ENCODE measurements around the gene TRIM61.
A peak's percentile ranks its signal among the peaks of the same experiment; 100 is the strongest.
"Not testable (repeated sequence)": the region's sequence is repeated elsewhere in the genome, so short reads cannot be mapped to it uniquely, and the experiment has no call there.

Gene TRIM61

DNA sequence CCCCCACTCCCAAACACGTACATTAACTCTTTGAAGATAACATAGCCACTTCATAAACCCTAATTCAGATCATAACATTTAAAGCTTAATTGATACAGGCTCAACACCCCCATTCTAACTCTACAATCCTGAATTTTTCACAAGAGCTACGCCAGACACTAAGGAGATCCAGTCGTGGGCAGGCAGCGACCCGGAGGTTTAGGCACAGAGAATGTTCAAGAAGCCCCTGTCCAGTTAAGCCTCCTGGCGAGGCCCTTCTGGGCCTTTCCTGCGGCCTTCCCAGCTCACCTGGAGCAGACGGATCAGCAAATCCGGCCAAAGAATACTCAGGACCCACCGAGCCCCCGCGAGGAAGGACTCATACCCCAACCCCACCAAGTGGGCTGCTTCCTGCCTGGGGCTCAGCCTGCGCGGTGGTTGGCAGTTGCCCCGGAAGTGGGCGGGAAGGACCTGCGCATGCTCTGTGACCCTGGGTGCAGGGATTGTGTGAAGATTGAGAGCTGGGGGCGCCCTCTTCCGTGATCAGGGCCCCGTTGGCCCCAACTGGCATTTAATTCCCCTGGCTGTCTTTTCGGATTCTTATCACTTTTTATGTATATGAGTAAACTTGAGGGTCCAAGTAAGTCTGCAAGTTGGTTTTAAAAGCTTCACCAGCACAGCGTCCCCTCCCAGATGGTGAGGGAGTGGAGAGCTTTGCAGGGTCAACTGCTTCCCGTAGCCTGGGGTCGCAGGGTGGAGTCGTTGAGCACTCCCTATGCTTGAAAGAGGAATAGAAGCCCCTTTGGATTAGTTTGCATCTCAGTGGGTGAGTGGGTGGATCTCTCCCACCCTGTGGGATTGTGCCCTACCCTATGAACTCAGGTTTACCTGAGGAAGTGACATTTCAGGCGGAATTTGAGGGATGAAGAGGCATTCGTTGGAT, at the start of gene TRIM61:
TRIM61 (minus strand) TSS at position 415 of the 922 bp plus-strand sequence. CDS start 7,655 bp downstream, outside the sequence.
- TF ChIP-seq, protein P1, sequence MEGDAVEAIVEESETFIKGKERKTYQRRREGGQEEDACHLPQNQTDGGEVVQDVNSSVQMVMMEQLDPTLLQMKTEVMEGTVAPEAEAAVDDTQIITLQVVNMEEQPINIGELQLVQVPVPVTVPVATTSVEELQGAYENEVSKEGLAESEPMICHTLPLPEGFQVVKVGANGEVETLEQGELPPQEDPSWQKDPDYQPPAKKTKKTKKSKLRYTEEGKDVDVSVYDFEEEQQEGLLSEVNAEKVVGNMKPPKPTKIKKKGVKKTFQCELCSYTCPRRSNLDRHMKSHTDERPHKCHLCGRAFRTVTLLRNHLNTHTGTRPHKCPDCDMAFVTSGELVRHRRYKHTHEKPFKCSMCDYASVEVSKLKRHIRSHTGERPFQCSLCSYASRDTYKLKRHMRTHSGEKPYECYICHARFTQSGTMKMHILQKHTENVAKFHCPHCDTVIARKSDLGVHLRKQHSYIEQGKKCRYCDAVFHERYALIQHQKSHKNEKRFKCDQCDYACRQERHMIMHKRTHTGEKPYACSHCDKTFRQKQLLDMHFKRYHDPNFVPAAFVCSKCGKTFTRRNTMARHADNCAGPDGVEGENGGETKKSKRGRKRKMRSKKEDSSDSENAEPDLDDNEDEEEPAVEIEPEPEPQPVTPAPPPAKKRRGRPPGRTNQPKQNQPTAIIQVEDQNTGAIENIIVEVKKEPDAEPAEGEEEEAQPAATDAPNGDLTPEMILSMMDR (IDR thresholded peaks at IDR 0.05; ENCODE audit: low read depth, low read length, missing control alignments) = no peak
- DNase-seq = peak; percentile 34
- Histone ChIP-seq H3K4me3 (ENCODE audit: low read depth, low read length) (peak within 1 kb of the TSS; percentile 64), H3K27me3 (replicated peaks) (no peaks in the 10 kb centered on the region), H3K36me3 (replicated peaks) (no peaks in the 10 kb centered on the region), H3K27ac (no peak within 1 kb of the TSS)
- in situ Hi-C loops (cut with HindIII; ENCODE audit: low pct_ligation_motif_present, low sequenced_read_pairs) = no loop called here

DNA sequence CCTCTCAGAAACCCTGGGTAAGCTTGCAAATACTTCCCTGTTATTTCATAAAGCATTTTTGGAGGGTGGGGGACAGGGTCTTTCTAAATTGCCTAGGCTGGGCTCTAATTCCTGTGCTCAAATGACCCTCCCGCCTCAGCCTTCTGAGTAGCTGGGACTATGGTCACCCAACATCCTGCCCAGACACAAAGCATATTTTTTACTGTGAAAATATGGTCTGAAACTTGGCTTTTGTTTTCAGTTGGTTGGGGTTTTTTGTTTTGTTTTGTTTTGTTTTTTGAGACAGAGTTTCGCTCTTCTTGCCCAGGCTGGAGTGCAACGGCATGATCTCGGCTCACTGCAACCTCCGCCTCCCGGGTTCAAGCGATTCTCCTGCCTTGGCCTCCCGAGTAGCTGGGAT, 48.3 kb upstream of the TRIM61 start:
- DNase-seq; H3K27ac ChIP-seq; H3K4me3 ChIP-seq (ENCODE audit: low read depth, low read length); H3K27me3 ChIP-seq (replicated peaks); in situ Hi-C loops (cut with HindIII; ENCODE audit: low pct_ligation_motif_present, low sequenced_read_pairs); H3K36me3 ChIP-seq (replicated peaks): not testable (repeated sequence)

DNA sequence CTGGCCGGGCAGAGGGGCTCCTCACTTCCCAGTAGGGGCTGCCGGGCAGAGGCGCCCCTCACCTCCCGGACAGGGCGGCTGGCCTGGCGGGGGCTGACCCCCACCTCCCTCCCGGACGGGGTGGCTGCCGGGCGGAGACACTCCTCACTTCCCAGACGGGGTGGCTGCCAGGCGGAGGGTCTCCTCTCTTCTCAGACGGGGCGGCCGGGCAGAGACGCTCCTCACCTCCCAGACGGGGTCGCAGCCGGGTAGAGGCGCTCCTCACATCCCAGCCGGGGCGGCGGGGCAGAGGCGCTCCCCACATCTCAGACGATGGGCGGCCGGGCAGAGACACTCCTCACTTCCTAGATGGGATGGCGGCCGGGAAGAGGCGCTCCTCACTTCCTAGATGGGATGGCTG, 42.5 kb upstream of the TRIM61 start:
- H3K4me3 ChIP-seq (ENCODE audit: low read depth, low read length); H3K36me3 ChIP-seq (replicated peaks); DNase-seq; in situ Hi-C loops (cut with HindIII; ENCODE audit: low pct_ligation_motif_present, low sequenced_read_pairs); H3K27ac ChIP-seq; H3K27me3 ChIP-seq (replicated peaks): not testable (repeated sequence)

DNA sequence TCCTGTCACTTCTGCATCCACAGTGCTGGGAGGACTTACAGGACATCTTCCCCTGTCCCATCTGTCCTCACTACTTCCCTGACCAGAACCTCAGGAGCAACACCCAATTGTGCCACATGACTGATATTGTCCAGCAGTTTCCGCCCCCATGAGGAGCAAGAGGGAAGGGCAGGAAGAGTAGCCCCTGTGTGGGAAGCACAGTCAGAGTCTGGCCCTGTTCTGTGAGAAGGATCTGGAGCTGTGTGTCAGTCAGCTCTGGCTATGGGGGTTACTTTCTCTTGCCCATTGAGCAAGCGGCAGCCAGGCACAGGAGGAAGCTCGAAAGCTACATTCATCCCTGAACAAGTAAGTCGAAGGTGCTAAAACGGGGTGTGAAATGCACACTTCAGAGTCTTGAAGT, 39.5 kb upstream of the TRIM61 start:
- no peak overlapping the region for H3K27ac ChIP-seq
- H3K36me3 ChIP-seq (replicated peaks) = no peaks in the 10 kb centered on the region
- H3K4me3 ChIP-seq (ENCODE audit: low read depth, low read length) = no peak overlapping the region
- H3K27me3 ChIP-seq (replicated peaks) = no peaks in the 10 kb centered on the region
- no peak for DNase-seq
- in situ Hi-C loops (cut with HindIII; ENCODE audit: low pct_ligation_motif_present, low sequenced_read_pairs) = no loop called here
- TF ChIP-seq, protein P1 (IDR thresholded peaks at IDR 0.05; ENCODE audit: low read depth, low read length, missing control alignments) = peak; percentile 42

DNA sequence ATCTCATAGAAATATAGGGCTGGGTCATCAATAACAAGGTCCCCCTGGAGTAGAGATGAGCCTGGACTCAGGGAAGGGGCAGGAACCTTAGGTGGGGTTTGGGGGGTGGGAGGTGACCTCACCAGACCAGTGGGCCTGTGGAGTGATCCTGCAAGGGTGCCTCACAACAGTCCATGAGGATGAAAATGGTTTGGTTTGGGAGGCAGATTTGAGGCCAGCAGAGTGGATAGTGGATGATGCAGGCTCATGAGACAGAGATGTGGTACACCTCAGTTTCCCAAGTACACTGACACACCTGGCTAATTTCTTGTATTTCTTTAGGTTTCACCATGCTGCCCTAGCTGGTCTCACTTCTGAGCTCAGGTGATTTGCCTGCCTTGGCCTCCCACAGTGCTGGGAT, 36.2 kb upstream of the TRIM61 start:
- no peaks in the 10 kb centered on the region for H3K27me3 ChIP-seq (replicated peaks)
- no peak overlapping the region for H3K4me3 ChIP-seq (ENCODE audit: low read depth, low read length)
- no peak for DNase-seq
- TF ChIP-seq, protein P1 (IDR thresholded peaks at IDR 0.05; ENCODE audit: low read depth, low read length, missing control alignments) = no peak
- no peak overlapping the region for H3K27ac ChIP-seq
- H3K36me3 ChIP-seq (replicated peaks) = no peaks in the 10 kb centered on the region
- in situ Hi-C loops (cut with HindIII; ENCODE audit: low pct_ligation_motif_present, low sequenced_read_pairs) = no loop called here

DNA sequence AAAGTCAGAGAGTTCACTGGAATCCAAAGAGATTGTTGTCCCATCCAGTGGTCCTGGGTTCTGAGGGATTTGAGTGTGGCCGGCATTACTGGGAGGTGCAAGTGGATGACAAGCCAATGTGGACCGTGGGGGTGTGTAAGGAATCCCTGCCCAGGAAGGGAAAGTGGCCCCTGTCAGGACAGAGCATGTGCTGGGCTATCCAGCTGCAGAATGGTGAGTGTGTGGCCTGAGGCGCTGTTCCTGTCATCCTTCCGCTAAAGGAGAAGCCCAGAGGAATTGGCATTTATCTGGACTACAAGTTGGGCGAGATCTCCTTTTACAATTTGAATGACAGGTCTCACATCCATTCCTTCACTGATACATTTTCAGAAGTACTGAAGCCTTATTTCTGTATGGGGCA, 33.9 kb upstream of the TRIM61 start:
- no peak overlapping the region for H3K4me3 ChIP-seq (ENCODE audit: low read depth, low read length)
- H3K36me3 ChIP-seq (replicated peaks) = no peaks in the 10 kb centered on the region
- in situ Hi-C loops (cut with HindIII; ENCODE audit: low pct_ligation_motif_present, low sequenced_read_pairs) = no loop called here
- no peaks in the 10 kb centered on the region for H3K27me3 ChIP-seq (replicated peaks)
- DNase-seq = no peak
- no peak overlapping the region for H3K27ac ChIP-seq
- TF ChIP-seq, protein P1 (IDR thresholded peaks at IDR 0.05; ENCODE audit: low read depth, low read length, missing control alignments) = no peak

DNA sequence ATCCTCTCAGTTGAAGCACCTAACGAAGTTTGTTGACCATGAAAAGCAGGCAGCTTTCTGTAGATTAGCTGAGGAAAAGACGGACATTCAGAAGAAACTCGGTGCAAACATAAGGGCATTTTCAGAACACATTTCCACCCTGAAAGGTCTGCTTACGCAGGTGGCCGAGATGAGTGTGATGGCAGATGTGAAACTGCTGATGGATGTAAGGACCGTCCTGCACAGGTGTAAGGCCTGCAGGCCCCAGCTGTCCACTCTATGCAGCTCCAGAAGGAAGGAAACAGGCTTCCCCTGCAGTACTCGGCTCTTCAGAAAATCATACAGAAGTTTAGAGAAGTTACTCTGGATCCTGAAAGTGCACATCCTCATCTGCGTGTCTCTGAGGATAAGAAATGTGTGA, 33.5 kb upstream of the TRIM61 start:
- in situ Hi-C loops (cut with HindIII; ENCODE audit: low pct_ligation_motif_present, low sequenced_read_pairs) = no loop called here
- Histone ChIP-seq H3K27me3 (replicated peaks) (no peaks in the 10 kb centered on the region), H3K36me3 (replicated peaks) (no peaks in the 10 kb centered on the region), H3K27ac (no peak overlapping the region), H3K4me3 (ENCODE audit: low read depth, low read length) (no peak overlapping the region)
- TF ChIP-seq, protein P1 (IDR thresholded peaks at IDR 0.05; ENCODE audit: low read depth, low read length, missing control alignments) = no peak
- DNase-seq = no peak

Measured in brain microvascular endothelial cell (primary cell).